ENCODE results near the gene TNFAIP8L3.

Gene TNFAIP8L3

GRCh38 chr15:51133140-51133765 lies 38.5 kb upstream of the TNFAIP8L3 start:
- no peak for TF ChIP-seq CTCF (IDR thresholded peaks at IDR 0.05)

- TF ChIP-seq CTCF (IDR thresholded peaks at IDR 0.05): peak; percentile 96
Observed at GRCh38 chr15:51132384-51133139, 37.9 kb upstream of the TNFAIP8L3 start.

- TF ChIP-seq CTCF (IDR thresholded peaks at IDR 0.05): no peak
Observed at GRCh38 chr15:51131596-51132290, 37.0 kb upstream of the TNFAIP8L3 start.

- TF ChIP-seq CTCF (IDR thresholded peaks at IDR 0.05): no peak
Observed at GRCh38 chr15:51130344-51130743, 35.6 kb upstream of the TNFAIP8L3 start.

- no peak for TF ChIP-seq CTCF (IDR thresholded peaks at IDR 0.05)
Observed at GRCh38 chr15:51129535-51130188, 35.0 kb upstream of the TNFAIP8L3 start.

GRCh38 chr15:51128701-51129100 lies 34.0 kb upstream of the TNFAIP8L3 start:
- no peak for TF ChIP-seq CTCF (IDR thresholded peaks at IDR 0.05)

- no peak for TF ChIP-seq CTCF (IDR thresholded peaks at IDR 0.05)
Observed at GRCh38 chr15:51126842-51127241, 32.1 kb upstream of the TNFAIP8L3 start.

Data from LNCAP (cell line).